Measurements from ENCODE around the gene KRT80. TPM values are rescaled to one million over a fixed set of nuclear protein-coding genes. Genes with fewer than 3 reads are reported as not detected.

The KRT80 gene
- total RNA-seq, 2 donors from 2014 or later: 0.66 to 4.9 TPM

GRCh38 chr12:52233462-52234207 is 41.8 kb upstream of the KRT80 start:
- H3K4me1 ChIP-seq: peaks cover 10% of the 10 kb centered on the region
- peaks cover 6% of the 10 kb centered on the region for H3K27me3 ChIP-seq
- no peak for TF ChIP-seq CTCF (IDR thresholded peaks at IDR 0.05)
- no peak for DNase-seq
- no peaks in the 10 kb centered on the region for H3K9me3 ChIP-seq
- intact Hi-C loops (cut with DNase I): no loop called here
- no peak overlapping the region for H3K27ac ChIP-seq
- H3K4me3 ChIP-seq: no peak overlapping the region
- no peaks in the 10 kb centered on the region for H3K36me3 ChIP-seq
- H3K9ac ChIP-seq (ENCODE audit: low read depth in 2 of 2, low read length in 2 of 2): no peak overlapping the region

GRCh38 chr12:52232674-52233461 is 41.1 kb upstream of the KRT80 start, which contains the start of gene KRT7:
KRT7 (plus strand) TSS chr12:52233243; CDS start chr12:52233297, 54 bp downstream.
- no peaks in the 10 kb centered on the region for H3K9me3 ChIP-seq
- intact Hi-C loops (cut with DNase I): no loop called here
- DNase-seq: no peak
- no peak within 1 kb of the TSS for H3K27ac ChIP-seq
- no peak within 1 kb of the TSS for H3K4me3 ChIP-seq
- no peak for TF ChIP-seq CTCF (IDR thresholded peaks at IDR 0.05)
- peaks cover 10% of the 10 kb centered on the region for H3K4me1 ChIP-seq
- peaks cover 6% of the 10 kb centered on the region for H3K27me3 ChIP-seq
- no peak within 1 kb of the TSS for H3K9ac ChIP-seq (ENCODE audit: low read depth in 2 of 2, low read length in 2 of 2)
- no peaks in the 10 kb centered on the region for H3K36me3 ChIP-seq

- no peak for TF ChIP-seq CTCF (IDR thresholded peaks at IDR 0.05)
- Histone ChIP-seq H3K9ac (ENCODE audit: low read depth in 2 of 2, low read length in 2 of 2) (no peak overlapping the region), H3K4me3 (no peak overlapping the region), H3K27ac (no peak overlapping the region), H3K36me3 (no peaks in the 10 kb centered on the region), H3K27me3 (peaks cover 6% of the 10 kb centered on the region), H3K4me1 (peaks cover 10% of the 10 kb centered on the region), H3K9me3 (no peaks in the 10 kb centered on the region)
- intact Hi-C loops (cut with DNase I): no loop called here
- DNase-seq: no peak
Observed at GRCh38 chr12:52232203-52232673, 40.4 kb upstream of the KRT80 start.

GRCh38 chr12:52231305-52232202 is 39.7 kb upstream of the KRT80 start:
- Histone ChIP-seq H3K4me3 (no peak overlapping the region), H3K4me1 (peaks cover 10% of the 10 kb centered on the region), H3K36me3 (no peaks in the 10 kb centered on the region), H3K27me3 (peaks cover 6% of the 10 kb centered on the region), H3K27ac (no peak overlapping the region), H3K9me3 (no peaks in the 10 kb centered on the region), H3K9ac (ENCODE audit: low read depth in 2 of 2, low read length in 2 of 2) (no peak overlapping the region)
- TF ChIP-seq CTCF (IDR thresholded peaks at IDR 0.05): no peak
- intact Hi-C loops (cut with DNase I): no loop called here
- DNase-seq: no peak
